Endothelial cell of umbilical vein (primary cell): ENCODE measurements around the gene ZNF474. TPM values are rescaled to one million over a fixed set of nuclear protein-coding genes. Genes with fewer than 3 reads are reported as not detected.

Source experiments
- BruUV-seq: library from RNA; stranded (reverse); fragments of 400-500 nt; replicated peaks from 2 replicates; lab custom pipeline; 2021; lab: Mats Ljungman, UMichigan
- CTCF ChIA-PET: fragments of 300-600, 350-600 bp; sonication (Branson Sonifier 250); formaldehyde crosslinking; loops from one replicate; lab custom pipeline; 2021; ENCODE audit warnings: antibody characterized with exemption, inconsistent platforms; lab: Charles Lee
- POLR2A ChIA-PET: fragments of 300-600, 350-600 bp; sonication (Branson Sonifier 250); formaldehyde crosslinking; loops from one replicate; lab custom pipeline; 2021; ENCODE audit warnings: antibody characterized with exemption, inconsistent platforms; lab: Charles Lee
- DNase-seq: peaks from one replicate; pipeline ENCODE4 v3.0.0-alpha.2; 2011; ENCODE audit warnings: low read depth, low spot score
- FAIRE-seq: peaks from 2 replicates; lab custom pipeline; 2011; peaks lifted over from hg19 to GRCh38; lab: Jason Lieb, UNC
- H2AFZ ChIP-seq: 2 replicates; pipeline ENCODE4 v1.6.0; 2012; ENCODE audit warnings: low read depth, low read length, control low read depth, inconsistent platforms
- H3K27ac ChIP-seq: 2 replicates; pipeline ENCODE4 v1.5.1; 2011; ENCODE audit warnings: low read depth, mild to moderate bottlenecking, control low read depth, low read length, moderate library complexity; ENCODE audit not compliant: insufficient read depth
- H3K27me3 ChIP-seq, 2 experiments: 2 replicates each; pipeline versions ENCODE4 v1.6.0 to v1.6.1; 2011; ENCODE audit warnings: low read length in 2 of 2, mixed read lengths in 1 of 2; ENCODE audit not compliant: control insufficient read depth in 2 of 2, insufficient read depth in 2 of 2
- H3K36me3 ChIP-seq, 2 experiments: 2 replicates in 1 of 2; 3 replicates in 1 of 2; pipeline ENCODE4 v1.5.1; 2011; ENCODE audit warnings: low read length in 2 of 2, mild to moderate bottlenecking in 1 of 2, moderate library complexity in 1 of 2; ENCODE audit not compliant: control insufficient read depth in 2 of 2, insufficient read depth in 2 of 2; ENCODE audit errors: extremely low read depth in 1 of 2
- H3K4me1 ChIP-seq: 3 replicates; pipeline ENCODE4 v1.5.1; 2011; ENCODE audit warnings: mild to moderate bottlenecking, low read length; ENCODE audit not compliant: control insufficient read depth, insufficient read depth; ENCODE audit errors: extremely low read depth
- H3K4me2 ChIP-seq: 2 replicates; pipeline ENCODE4 v1.6.1; 2011; ENCODE audit warnings: low read length, control low read depth, mixed read lengths; ENCODE audit not compliant: insufficient read depth
- H3K4me3 ChIP-seq, 3 experiments: fragments of 200-600 bp in 1 of 3; sonication (generic), shearing (Covaris generic) in 1 of 3; replicated peaks in 1 of 3; 2 replicates each; pipeline ENCODE4 v1.5.1; 2011 to 2016; ENCODE audit warnings: control low read depth in 3 of 3, low read length in 3 of 3, mild to moderate bottlenecking in 2 of 3, inconsistent platforms in 1 of 3, low read depth in 1 of 3, moderate library complexity in 1 of 3; ENCODE audit not compliant: insufficient read depth in 1 of 3
- H3K79me2 ChIP-seq: 2 replicates; pipeline ENCODE4 v1.6.0; 2012; ENCODE audit warnings: low read length, inconsistent platforms; ENCODE audit not compliant: control insufficient read depth, insufficient read depth
- H3K9ac ChIP-seq: replicated peaks from 2 replicates; pipeline ENCODE3; 2011; ENCODE audit warnings: low read length, control low read depth; ENCODE audit not compliant: insufficient read depth; ENCODE audit errors: extremely low read depth
- H3K9me1 ChIP-seq: replicated peaks from 3 replicates; pipeline ENCODE4 v1.6.0; 2011; ENCODE audit warnings: mild to moderate bottlenecking, low read length; ENCODE audit not compliant: control insufficient read depth, insufficient read depth; ENCODE audit errors: extremely low read depth
- H3K9me3 ChIP-seq: replicated peaks from 2 replicates; pipeline ENCODE4 v1.5.1; 2012; ENCODE audit warnings: low read length, inconsistent platforms; ENCODE audit not compliant: control insufficient read depth, insufficient read depth
- H4K20me1 ChIP-seq: replicated peaks from 2 replicates; pipeline ENCODE3; 2011; ENCODE audit warnings: mild to moderate bottlenecking, low read length; ENCODE audit not compliant: control insufficient read depth, insufficient read depth; ENCODE audit errors: extremely low read depth
- EZH2 ChIP-seq: IDR thresholded peaks from 2 replicates; pipeline ENCODE4 v1.6.1; 2012; ENCODE audit warnings: borderline replicate concordance, low read depth, mild to moderate bottlenecking, moderate library complexity, low read length, inconsistent platforms; ENCODE audit not compliant: severe bottlenecking
- FOS ChIP-seq: IDR thresholded peaks from 2 replicates; pipeline ENCODE4 v1.6.1; 2011; ENCODE audit warnings: mild to moderate bottlenecking, low read length, moderate library complexity, borderline replicate concordance; ENCODE audit not compliant: insufficient read depth
- GATA2 ChIP-seq: IDR thresholded peaks from 2 replicates; pipeline ENCODE4 v1.7.0; 2011; ENCODE audit warnings: low read depth, mild to moderate bottlenecking, moderate library complexity, mixed read lengths, low read length; ENCODE audit not compliant: insufficient read length, insufficient read depth
- JUN ChIP-seq: IDR thresholded peaks from 2 replicates; pipeline ENCODE4 v1.6.1; 2011; ENCODE audit warnings: borderline replicate concordance, low read depth; ENCODE audit not compliant: insufficient read length, insufficient read depth
- MYC ChIP-seq: IDR thresholded peaks from one replicate; pipeline ENCODE4 v1.6.1; 2011; ENCODE audit warnings: mild to moderate bottlenecking, low read depth, low read length
- POLR2A ChIP-seq: IDR thresholded peaks from 2 replicates; pipeline ENCODE4 v1.6.1; 2012; ENCODE audit warnings: low read depth, mild to moderate bottlenecking, control low read depth, low read length
- POLR2AphosphoS5 ChIP-seq: IDR thresholded peaks from 2 replicates; pipeline ENCODE4 v1.6.1; 2012; ENCODE audit warnings: low read depth, mild to moderate bottlenecking, control low read depth, low read length, moderate library complexity; ENCODE audit not compliant: insufficient read depth
- dilution Hi-C: fragments of 300-500 bp; cut with MboI; formaldehyde crosslinking; loops from one replicate; pipeline ENCODE4 v1.15.0; 2019; ENCODE audit warnings: low sequenced_read_pairs; ENCODE audit not compliant: extremely low pct_ligation_motif_present
- intact Hi-C: fragments of 100-400 bp; cut with micrococcal nuclease; formaldehyde crosslinking; loops from one replicate; pipeline ENCODE4 v1.10.0; 2022
- polyA plus RNA-seq, 4 experiments: library from polyadenylated mRNA; depleted of rRNA in 3 of 4; stranded (reverse) in 3 of 4; unstranded in 1 of 4; fragments of >200 nt; gene quantifications; 2 replicates each; pipeline versions ENCODE4 v1.2.1 to v1.2.3, GENCODE V29; 2011 to 2012; ENCODE audit warnings: missing spikeins in 1 of 4
- total RNA-seq: library from RNA; stranded (reverse); gene quantifications from 2 replicates; pipeline ENCODE4 v1.2.3, GENCODE V29; 2021
- TF ChIP-seq, protein P1 (sequence below): IDR thresholded peaks from 2 replicates; pipeline ENCODE4 v1.6.1; 2011; ENCODE audit not compliant: insufficient read depth, insufficient read length
- TF ChIP-seq, protein P2 (sequence below), 2 donors: IDR thresholded peaks; 1 replicate in 1 of 2; 2 replicates in 1 of 2; pipeline ENCODE4 v1.5.1; 2011; ENCODE audit warnings: low read length in 2 of 2, mild to moderate bottlenecking in 2 of 2, moderate library complexity in 2 of 2, control low read depth in 1 of 2, inconsistent platforms in 1 of 2, low read depth in 1 of 2; ENCODE audit not compliant: insufficient read depth in 1 of 2; ENCODE audit errors: extremely low read depth in 1 of 2

The ZNF474 gene
- total and polyA plus RNA-seq, 2 donors (not counting 3 experiments of a cell fraction or from before 2014, with no cell fraction given) = 0.03 TPM; not detected in 1

DNA sequence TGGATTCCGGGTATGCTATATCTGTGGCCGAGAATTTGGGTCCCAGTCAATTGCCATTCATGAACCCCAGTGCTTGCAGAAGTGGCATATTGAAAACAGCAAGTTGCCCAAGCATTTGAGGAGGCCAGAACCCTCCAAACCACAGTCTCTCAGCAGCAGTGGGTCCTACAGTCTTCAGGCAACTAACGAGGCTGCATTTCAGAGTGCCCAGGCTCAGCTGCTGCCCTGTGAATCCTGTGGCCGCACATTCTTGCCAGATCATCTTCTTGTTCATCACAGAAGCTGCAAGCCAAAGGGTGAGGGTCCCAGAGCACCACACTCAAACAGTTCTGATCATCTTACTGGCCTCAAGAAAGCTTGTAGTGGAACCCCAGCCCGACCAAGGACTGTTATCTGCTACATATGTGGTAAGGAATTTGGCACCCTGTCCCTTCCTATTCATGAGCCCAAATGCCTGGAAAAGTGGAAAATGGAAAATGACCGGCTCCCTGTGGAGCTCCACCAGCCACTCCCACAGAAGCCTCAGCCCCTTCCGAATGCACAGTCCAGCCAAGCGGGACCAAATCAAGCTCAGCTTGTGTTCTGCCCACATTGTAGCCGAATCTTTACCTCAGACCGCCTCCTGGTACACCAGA, 23.0 kb downstream of the ZNF474 start:
- no peaks in the 10 kb centered on the region for H3K79me2 ChIP-seq
- dilution Hi-C loops = no loop called here
- TF ChIP-seq, protein P1, sequence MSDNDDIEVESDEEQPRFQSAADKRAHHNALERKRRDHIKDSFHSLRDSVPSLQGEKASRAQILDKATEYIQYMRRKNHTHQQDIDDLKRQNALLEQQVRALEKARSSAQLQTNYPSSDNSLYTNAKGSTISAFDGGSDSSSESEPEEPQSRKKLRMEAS = no peak
- TF ChIP-seq POLR2AphosphoS5 = no peak
- no peak for TF ChIP-seq POLR2A
- TF ChIP-seq EZH2 = no peak
- TF ChIP-seq FOS = no peak
- TF ChIP-seq, protein P2, sequence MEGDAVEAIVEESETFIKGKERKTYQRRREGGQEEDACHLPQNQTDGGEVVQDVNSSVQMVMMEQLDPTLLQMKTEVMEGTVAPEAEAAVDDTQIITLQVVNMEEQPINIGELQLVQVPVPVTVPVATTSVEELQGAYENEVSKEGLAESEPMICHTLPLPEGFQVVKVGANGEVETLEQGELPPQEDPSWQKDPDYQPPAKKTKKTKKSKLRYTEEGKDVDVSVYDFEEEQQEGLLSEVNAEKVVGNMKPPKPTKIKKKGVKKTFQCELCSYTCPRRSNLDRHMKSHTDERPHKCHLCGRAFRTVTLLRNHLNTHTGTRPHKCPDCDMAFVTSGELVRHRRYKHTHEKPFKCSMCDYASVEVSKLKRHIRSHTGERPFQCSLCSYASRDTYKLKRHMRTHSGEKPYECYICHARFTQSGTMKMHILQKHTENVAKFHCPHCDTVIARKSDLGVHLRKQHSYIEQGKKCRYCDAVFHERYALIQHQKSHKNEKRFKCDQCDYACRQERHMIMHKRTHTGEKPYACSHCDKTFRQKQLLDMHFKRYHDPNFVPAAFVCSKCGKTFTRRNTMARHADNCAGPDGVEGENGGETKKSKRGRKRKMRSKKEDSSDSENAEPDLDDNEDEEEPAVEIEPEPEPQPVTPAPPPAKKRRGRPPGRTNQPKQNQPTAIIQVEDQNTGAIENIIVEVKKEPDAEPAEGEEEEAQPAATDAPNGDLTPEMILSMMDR (IDR thresholded peaks at IDR 0.05; ENCODE audit: extremely low read depth in 1 of 2, insufficient read depth in 1 of 2, low read depth in 1 of 2, low read length in 2 of 2) = no peak
- no peak for TF ChIP-seq JUN
- TF ChIP-seq GATA2 = no peak
- no peak for TF ChIP-seq MYC

More for the DNA sequence above, 23.0 kb downstream of the ZNF474 start:
- intact Hi-C loops = no loop called here
- FAIRE-seq (no peak), DNase-seq (no peak)
- Histone ChIP-seq H3K4me1 (peaks cover 8% of the 10 kb centered on the region), H3K4me2 (no peak overlapping the region), H3K27me3 (no peaks in the 10 kb centered on the region), H3K9me3 (no peaks in the 10 kb centered on the region), H2AFZ (no peak overlapping the region), H3K9me1 (no peaks in the 10 kb centered on the region), H3K36me3 (no peaks in the 10 kb centered on the region), H3K4me3 (no peak overlapping the region), H4K20me1 (no peaks in the 10 kb centered on the region), H3K9ac (no peak overlapping the region), H3K27ac (no peak overlapping the region)
- no TSS peak for BruUV-seq
- ChIA-PET CTCF (interaction anchor here (1.3 kb wide), 1 partner anchor 50 kb away, joined by 5 read pairs; no protein-coding TSS in a partner anchor), POLR2A (no interaction called here)
